PC-9 (cell line): ENCODE data around the gene GUCA1C. TPM values are rescaled to one million over a fixed set of nuclear protein-coding genes. Genes with fewer than 3 reads are reported as not detected.

Experiments
- BruUV-seq: library from RNA; stranded (reverse); fragments of 400-500 nt; replicated peaks from 2 replicates; lab custom pipeline; 2021; lab: Mats Ljungman, UMichigan
- CTCF ChIA-PET: fragments of 300-600 bp; sonication (Branson Sonifier 250); formaldehyde crosslinking; loops from one replicate; lab custom pipeline; 2022; ENCODE audit warnings: antibody characterized with exemption; lab: Charles Lee
- POLR2A ChIA-PET: fragments of 300-600 bp; sonication (Branson Sonifier 250); formaldehyde crosslinking; loops from one replicate; lab custom pipeline; 2022; ENCODE audit warnings: antibody characterized with exemption; ENCODE audit not compliant: unreplicated experiment; lab: Charles Lee
- DNase-seq, 2 experiments: peaks; one replicate each; pipeline versions ENCODE4 v3.0.0 to v3.0.0-alpha.2; 2015 to 2022; ENCODE audit warnings: mixed read lengths in 1 of 2
- H2AFZ ChIP-seq: fragments of 200-600 bp; sonication (generic); 2 replicates; pipeline ENCODE4 v1.8.1; 2017; ENCODE audit warnings: antibody characterized with exemption
- H3F3A ChIP-seq: fragments of 200-600 bp; sonication (generic); 2 replicates; pipeline ENCODE4 v1.8.1; 2017; ENCODE audit warnings: antibody characterized with exemption, mild to moderate bottlenecking, low read depth; ENCODE audit not compliant: insufficient read depth
- H3K27ac ChIP-seq: fragments of 200-600 bp; sonication (generic); 2 replicates; pipeline ENCODE4 v1.6.1; 2016; ENCODE audit warnings: mixed run types
- H3K27me3 ChIP-seq: fragments of 200-600 bp; sonication (generic); 2 replicates; pipeline ENCODE4 v1.6.1; 2016; ENCODE audit warnings: low read depth, mixed run types; ENCODE audit not compliant: insufficient read depth
- H3K36me3 ChIP-seq: fragments of 200-600 bp; sonication (generic); 2 replicates; pipeline ENCODE4 v1.6.1; 2016; ENCODE audit warnings: low read depth, mixed run types
- H3K4me1 ChIP-seq: fragments of 200-600 bp; sonication (generic); replicated peaks from 2 replicates; pipeline ENCODE4 v1.6.1; 2016; ENCODE audit warnings: mixed run types; ENCODE audit not compliant: insufficient read depth
- H3K4me2 ChIP-seq: fragments of 200-600 bp; sonication (generic); 2 replicates; pipeline ENCODE4 v1.6.1; 2017; ENCODE audit warnings: mixed run types
- H3K4me3 ChIP-seq: fragments of 200-600 bp; sonication (generic); 2 replicates; pipeline ENCODE4 v1.6.1; 2016; ENCODE audit warnings: mixed run types
- H3K79me2 ChIP-seq: fragments of 200-600 bp; sonication (generic); 2 replicates; pipeline ENCODE4 v1.6.1; 2017; ENCODE audit warnings: low read depth, mixed run types
- H3K9me2 ChIP-seq: fragments of 200-600 bp; sonication (generic); 2 replicates; pipeline ENCODE4 v1.8.1; 2017; ENCODE audit warnings: mild to moderate bottlenecking; ENCODE audit not compliant: insufficient read depth
- H3K9me3 ChIP-seq: fragments of 200-600 bp; sonication (generic); 2 replicates; pipeline ENCODE4 v1.8.1; 2016; ENCODE audit warnings: low read depth; ENCODE audit not compliant: insufficient read depth
- H4K20me1 ChIP-seq: fragments of 200-600 bp; sonication (generic); 2 replicates; pipeline ENCODE4 v1.8.1; 2017; ENCODE audit not compliant: insufficient read depth
- EZH2 ChIP-seq: fragments of 200-600 bp; sonication (generic); IDR thresholded peaks from 2 replicates; pipeline ENCODE4 v1.8.0; 2017; ENCODE audit warnings: antibody characterized with exemption, low read depth
- intact Hi-C: fragments of 100-400 bp; cut with micrococcal nuclease; formaldehyde crosslinking; loops from one replicate; pipeline ENCODE4 v1.10.0; 2022; ENCODE audit not compliant: unreplicated experiment
- total RNA-seq: library from RNA; stranded (reverse); gene quantifications from 2 replicates; pipeline ENCODE4 v1.2.3, GENCODE V29; 2021
- TF ChIP-seq, protein P1 (sequence below): fragments of 200-600 bp; sonication (generic); conservative IDR thresholded peaks from 2 replicates; pipeline ENCODE4 v1.6.1; 2017; ENCODE audit warnings: mixed run types, antibody characterized with exemption, mild to moderate bottlenecking, moderate library complexity

GUCA1C gene
- total RNA-seq, 1 experiment from 2014 or later = not detected

DNA sequence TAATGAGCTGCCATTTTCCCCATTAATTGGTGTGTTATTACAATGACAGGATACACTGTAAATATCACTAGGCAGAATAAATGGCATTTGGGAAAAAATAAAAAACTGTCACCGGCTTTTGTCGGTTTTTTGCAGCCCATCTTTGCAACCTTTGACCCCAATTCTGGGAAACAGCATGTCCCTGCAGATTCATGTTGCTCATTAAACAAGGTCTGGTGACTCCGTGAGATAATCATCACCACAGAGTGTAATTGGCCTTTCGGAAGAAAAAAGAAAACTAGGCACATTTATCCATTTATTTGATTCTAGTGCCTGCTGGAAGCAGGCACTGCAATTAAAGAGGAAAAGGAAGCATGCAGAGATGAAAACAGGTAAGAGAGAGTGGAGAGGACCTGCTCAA is 66.6 kb downstream of the GUCA1C start:
- Histone ChIP-seq H3K27ac (no peak overlapping the region), H3K4me1 (no peaks in the 10 kb centered on the region), H3K4me3 (no peak overlapping the region), H4K20me1 (no peaks in the 10 kb centered on the region), H3K36me3 (no peaks in the 10 kb centered on the region), H3K9me3 (no peaks in the 10 kb centered on the region), H3K27me3 (no peaks in the 10 kb centered on the region), H3K79me2 (no peaks in the 10 kb centered on the region), H3F3A (no peaks in the 10 kb centered on the region), H3K4me2 (no peak overlapping the region), H2AFZ (no peak overlapping the region), H3K9me2 (no peaks in the 10 kb centered on the region)
- intact Hi-C loops = no loop called here
- TF ChIP-seq, protein P1, sequence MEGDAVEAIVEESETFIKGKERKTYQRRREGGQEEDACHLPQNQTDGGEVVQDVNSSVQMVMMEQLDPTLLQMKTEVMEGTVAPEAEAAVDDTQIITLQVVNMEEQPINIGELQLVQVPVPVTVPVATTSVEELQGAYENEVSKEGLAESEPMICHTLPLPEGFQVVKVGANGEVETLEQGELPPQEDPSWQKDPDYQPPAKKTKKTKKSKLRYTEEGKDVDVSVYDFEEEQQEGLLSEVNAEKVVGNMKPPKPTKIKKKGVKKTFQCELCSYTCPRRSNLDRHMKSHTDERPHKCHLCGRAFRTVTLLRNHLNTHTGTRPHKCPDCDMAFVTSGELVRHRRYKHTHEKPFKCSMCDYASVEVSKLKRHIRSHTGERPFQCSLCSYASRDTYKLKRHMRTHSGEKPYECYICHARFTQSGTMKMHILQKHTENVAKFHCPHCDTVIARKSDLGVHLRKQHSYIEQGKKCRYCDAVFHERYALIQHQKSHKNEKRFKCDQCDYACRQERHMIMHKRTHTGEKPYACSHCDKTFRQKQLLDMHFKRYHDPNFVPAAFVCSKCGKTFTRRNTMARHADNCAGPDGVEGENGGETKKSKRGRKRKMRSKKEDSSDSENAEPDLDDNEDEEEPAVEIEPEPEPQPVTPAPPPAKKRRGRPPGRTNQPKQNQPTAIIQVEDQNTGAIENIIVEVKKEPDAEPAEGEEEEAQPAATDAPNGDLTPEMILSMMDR = no peak
- no peak for TF ChIP-seq EZH2
- CTCF ChIA-PET = no interaction called here
- BruUV-seq = no TSS peak
- POLR2A ChIA-PET = no interaction called here
- DNase-seq = no peak

DNA sequence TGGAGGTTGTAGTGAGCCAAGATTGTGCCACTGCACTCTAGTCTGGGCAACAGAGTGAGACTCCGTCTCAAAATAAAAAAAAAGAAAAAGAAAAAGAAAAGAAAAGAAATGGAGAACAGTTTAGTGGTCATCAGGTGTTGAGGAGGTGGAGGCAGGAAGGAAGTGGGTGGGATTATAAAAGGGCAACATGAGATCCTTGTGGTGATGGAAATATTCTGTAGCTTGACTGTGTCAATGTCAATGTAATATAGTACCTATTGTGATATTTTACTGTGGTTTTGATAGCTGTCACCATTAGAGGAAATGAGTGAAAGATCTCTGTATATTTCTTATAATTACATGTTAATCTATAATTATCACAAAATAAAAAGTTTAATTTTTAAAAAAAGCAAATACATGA is 70.3 kb downstream of the GUCA1C start:
- CTCF ChIA-PET = interaction anchor here (0.6 kb wide), 1 partner anchor 80 kb away, joined by 5 read pairs; no protein-coding TSS in a partner anchor
- H3K4me1 ChIP-seq = no peaks in the 10 kb centered on the region
- no peaks in the 10 kb centered on the region for H4K20me1 ChIP-seq
- no peaks in the 10 kb centered on the region for H3K9me2 ChIP-seq
- H2AFZ ChIP-seq = no peak overlapping the region
- no peak overlapping the region for H3K4me2 ChIP-seq
- no peaks in the 10 kb centered on the region for H3F3A ChIP-seq
- intact Hi-C loops = no loop called here
- POLR2A ChIA-PET = no interaction called here
- no peak overlapping the region for H3K27ac ChIP-seq
- TF ChIP-seq, protein P1 = no peak
- no peak for TF ChIP-seq EZH2
- H3K27me3 ChIP-seq = no peaks in the 10 kb centered on the region
- no peak overlapping the region for H3K4me3 ChIP-seq
- no peaks in the 10 kb centered on the region for H3K79me2 ChIP-seq
- no TSS peak for BruUV-seq
- no peaks in the 10 kb centered on the region for H3K36me3 ChIP-seq
- no peak for DNase-seq
- H3K9me3 ChIP-seq = no peaks in the 10 kb centered on the region

DNA sequence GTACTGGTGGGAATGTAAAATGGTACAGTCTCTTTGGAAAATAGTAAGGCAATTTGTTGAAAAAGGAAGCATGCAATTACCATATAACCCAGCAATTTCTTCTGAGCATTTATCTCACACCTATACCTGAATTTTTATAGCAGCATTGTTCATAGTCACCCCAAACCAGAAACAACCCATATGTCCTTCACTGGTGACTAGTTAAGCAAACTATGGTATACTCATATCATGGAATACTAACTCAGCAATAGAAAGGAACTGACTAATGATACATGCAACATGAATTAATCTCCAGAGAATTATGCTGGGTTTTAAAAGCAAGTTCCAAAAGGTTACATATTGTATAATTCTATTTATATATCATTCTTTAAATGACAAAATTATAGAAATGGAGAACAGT is 70.9 kb downstream of the GUCA1C start:
- TF ChIP-seq EZH2 = no peak
- TF ChIP-seq, protein P1 = no peak
- no peaks in the 10 kb centered on the region for H3K4me1 ChIP-seq
- no peaks in the 10 kb centered on the region for H3K79me2 ChIP-seq
- DNase-seq = no peak
- ChIA-PET CTCF (no interaction called here), POLR2A (no interaction called here)
- H2AFZ ChIP-seq = no peak overlapping the region
- no peak overlapping the region for H3K4me3 ChIP-seq
- intact Hi-C loops = no loop called here
- no peaks in the 10 kb centered on the region for H3K36me3 ChIP-seq
- no peaks in the 10 kb centered on the region for H3K9me2 ChIP-seq
- no peak overlapping the region for H3K27ac ChIP-seq
- no peaks in the 10 kb centered on the region for H4K20me1 ChIP-seq
- H3F3A ChIP-seq = no peaks in the 10 kb centered on the region
- no peak overlapping the region for H3K4me2 ChIP-seq
- no peaks in the 10 kb centered on the region for H3K9me3 ChIP-seq
- BruUV-seq = no TSS peak
- no peaks in the 10 kb centered on the region for H3K27me3 ChIP-seq
